HS-27A (cell line): ENCODE results near the gene MMP25.
"Not testable (repeated sequence)": the region's sequence is repeated elsewhere in the genome, so short reads cannot be mapped to it uniquely, and the experiment has no call there.

Source experiments
- DNase-seq: peaks from one replicate; pipeline ENCODE4 v3.0.0-alpha.2; 2012; ENCODE audit warnings: low read depth, missing footprints

The MMP25 gene

GRCh38 chr16:3073448-3073847, 27.1 kb downstream of the MMP25 start:
- DNase-seq, result no peak

DNA sequence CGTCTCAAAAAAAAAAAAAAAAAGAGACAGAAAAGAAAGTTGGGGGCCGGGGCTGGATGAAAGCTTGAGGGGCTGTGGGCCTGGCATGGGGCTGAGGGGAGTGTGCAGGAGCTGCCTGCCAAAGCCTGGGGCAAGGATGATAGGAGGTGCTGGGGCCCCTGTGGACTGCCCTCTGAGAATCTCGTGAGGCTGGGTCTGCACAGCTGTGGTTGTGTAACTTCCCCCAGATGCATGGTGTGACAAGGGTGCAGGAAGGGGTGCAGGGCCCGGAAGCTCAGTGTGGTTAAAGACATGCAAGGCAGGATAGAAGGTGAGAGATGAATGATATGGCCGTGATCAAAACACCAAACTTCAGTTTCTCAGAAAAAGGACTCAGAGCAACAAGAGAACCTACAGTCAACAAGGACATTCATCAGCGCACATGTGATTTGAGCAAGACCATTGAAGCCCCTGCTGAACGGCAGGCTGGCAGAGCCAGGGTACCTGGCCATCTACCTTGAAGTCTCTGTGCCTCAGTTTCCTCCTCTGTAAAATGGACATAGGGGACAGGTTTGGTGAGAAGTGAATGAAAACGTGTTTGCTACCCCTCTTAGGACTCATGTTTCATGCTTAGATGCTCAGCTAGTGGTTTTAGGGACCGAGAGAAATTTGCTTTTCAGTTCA, 28.6 kb downstream of the MMP25 start:
- no peak for DNase-seq

DNA sequence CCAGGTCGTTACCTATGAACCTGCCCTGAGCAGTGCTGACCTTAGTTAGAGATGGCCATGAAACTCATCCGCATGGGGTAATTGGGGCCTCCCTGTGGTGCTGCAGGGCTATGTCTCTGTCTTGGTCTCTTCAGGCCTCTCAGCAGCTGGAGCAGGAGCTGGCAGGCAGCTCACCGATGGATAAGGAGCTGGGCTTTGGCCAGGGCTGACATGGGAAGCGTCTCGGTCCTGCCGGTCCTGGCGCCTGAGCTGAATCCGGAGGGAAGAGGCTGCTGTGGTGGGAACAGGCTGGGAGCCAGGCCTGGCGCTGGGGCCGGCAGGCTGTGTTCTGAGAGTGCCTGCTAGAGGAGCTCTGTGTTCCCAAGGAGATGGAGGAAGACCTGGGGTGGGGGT, 29.2 kb downstream of the MMP25 start:
- DNase-seq, result no peak

DNA sequence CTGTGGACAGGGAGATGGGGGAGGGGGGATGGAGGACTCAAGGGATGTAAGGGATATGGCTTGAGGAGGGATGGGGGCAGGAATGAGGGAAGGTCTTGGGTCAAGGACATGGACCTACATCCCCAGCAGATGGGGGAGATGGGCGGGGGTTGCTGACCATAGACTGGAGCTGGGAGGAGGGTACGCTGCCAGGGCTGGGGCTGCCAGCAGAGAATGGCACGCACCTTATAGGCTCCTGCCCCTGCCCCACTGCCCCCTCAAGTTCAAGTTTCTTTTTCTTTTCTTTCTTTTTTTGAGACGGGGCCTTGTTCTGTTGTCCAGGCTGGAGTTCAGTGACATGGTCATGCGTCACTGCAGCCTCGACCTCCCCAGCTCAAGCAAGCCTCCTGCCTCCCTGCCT, 29.6 kb downstream of the MMP25 start:
- not testable (repeated sequence) for DNase-seq

DNA sequence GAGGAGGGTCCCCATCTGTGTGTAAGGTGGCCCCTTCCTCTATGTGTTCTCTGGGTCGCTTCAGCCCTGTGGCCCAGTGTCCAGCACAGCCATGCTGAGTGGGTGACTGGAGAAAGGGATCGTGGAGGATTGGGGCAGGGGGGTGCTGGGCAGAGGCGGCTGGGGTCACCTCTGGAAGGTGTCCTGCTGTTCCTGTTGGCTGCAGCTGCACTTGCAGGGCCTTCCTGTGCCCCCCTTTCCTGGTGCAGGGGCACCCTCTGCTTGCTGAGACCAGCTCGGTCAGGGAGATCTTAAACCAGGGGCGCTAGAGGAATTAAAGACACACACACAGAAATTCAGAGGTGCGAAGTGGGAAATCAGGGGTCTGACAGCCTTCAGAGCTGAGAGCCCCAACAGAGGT, 30.2 kb downstream of the MMP25 start:
- DNase-seq, result no peak

DNA sequence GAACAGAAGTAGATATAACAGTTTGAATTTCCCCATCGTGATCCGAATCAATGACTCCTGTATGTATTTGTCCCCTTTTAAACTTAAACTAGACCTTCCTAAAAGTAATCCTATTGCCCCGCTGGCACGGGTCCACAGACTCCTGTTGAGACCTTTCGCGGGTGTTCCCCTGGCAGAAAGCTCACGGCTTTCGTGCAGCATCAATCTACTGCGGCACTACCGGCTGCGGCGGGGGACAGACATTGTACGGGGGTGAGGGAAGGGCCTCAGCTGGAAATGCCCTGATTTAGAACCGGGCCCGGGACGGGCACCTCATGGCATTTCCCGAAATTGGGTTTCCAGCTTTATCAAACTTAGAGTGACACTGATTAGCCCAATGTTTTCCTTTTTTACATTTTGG, 33.7 kb downstream of the MMP25 start:
- DNase-seq, result no peak

DNA sequence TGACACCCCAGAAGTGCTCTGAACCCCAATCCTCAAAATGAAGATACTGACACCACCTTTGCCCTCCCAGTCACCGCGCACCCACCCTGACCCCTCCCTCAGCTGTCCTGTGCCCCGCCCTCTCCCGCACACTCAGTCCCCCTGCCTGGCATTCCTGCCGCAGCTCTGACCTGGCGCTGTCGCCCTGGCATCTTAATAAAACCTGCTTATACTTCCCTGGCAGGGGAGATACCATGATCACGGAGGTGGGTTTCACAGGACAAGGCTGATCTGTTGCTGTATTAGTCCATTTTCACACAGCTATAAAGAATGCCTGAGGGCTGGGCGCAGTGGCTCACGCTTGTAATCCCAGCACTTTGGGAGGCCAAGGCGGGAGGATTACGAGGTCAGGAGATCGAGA, 35.6 kb downstream of the MMP25 start:
- DNase-seq, result not testable (repeated sequence)

DNA sequence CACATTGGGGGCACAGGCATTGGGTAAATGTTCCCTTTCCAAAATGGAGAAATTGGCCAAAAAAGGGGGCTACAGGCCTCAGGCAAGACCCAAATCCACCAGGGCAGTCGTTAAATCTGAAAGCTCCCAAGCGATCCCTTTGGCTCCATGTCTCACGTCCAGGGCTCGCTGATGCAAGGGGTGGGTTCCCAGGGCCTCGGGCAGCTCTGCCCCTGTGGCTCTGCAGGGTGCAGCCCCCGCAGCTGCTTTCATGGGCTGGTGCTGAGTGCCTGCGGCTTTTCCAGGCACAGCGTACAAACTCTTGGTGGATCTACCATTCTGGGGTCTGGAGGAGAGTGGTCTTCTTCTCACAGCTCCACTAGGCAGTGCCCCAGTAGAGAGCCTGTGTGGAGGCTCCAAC, 37.0 kb downstream of the MMP25 start:
- DNase-seq, result not testable (repeated sequence)

- DNase-seq, result no peak
Measured at GRCh38 chr16:3084491-3084890, 38.1 kb downstream of the MMP25 start.

DNA sequence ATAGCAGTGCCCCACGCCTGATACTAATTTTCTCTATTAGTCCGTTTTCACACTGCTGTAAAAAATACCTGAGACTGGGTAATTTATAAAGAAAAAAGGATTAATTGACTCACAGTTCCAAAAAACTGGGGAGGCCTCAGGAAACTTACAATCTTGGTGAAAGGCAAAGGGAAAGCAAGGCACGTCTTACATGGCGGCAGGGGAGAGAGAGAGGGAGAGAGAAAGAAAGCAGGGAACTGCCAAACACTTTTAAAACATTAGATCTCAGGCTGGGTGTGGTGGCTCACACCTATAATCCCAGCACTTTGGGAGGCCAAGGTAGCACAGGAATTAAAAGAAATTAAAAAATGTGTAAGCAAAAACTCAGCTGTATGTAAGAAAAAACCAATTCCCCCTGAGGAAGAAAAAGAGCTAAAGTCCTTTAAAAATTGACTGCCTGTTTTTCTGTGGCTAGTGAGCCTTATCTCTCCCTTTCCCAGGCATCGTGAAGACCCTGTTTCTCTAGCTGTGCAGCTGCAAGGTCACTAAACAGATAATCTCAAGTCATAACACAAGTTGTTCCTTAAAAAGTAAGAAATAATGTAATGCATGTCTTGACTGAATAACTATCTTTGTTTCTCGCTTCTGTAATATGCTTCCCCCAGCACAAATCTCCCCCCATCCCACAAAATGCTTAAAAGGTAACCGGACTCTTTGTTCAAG, 38.8 kb downstream of the MMP25 start:
- DNase-seq, result no peak

- DNase-seq, result no peak
Measured at GRCh38 chr16:3085868-3086595, 39.7 kb downstream of the MMP25 start.

- no peak for DNase-seq
Measured at GRCh38 chr16:3086596-3087242, 40.4 kb downstream of the MMP25 start.

DNA sequence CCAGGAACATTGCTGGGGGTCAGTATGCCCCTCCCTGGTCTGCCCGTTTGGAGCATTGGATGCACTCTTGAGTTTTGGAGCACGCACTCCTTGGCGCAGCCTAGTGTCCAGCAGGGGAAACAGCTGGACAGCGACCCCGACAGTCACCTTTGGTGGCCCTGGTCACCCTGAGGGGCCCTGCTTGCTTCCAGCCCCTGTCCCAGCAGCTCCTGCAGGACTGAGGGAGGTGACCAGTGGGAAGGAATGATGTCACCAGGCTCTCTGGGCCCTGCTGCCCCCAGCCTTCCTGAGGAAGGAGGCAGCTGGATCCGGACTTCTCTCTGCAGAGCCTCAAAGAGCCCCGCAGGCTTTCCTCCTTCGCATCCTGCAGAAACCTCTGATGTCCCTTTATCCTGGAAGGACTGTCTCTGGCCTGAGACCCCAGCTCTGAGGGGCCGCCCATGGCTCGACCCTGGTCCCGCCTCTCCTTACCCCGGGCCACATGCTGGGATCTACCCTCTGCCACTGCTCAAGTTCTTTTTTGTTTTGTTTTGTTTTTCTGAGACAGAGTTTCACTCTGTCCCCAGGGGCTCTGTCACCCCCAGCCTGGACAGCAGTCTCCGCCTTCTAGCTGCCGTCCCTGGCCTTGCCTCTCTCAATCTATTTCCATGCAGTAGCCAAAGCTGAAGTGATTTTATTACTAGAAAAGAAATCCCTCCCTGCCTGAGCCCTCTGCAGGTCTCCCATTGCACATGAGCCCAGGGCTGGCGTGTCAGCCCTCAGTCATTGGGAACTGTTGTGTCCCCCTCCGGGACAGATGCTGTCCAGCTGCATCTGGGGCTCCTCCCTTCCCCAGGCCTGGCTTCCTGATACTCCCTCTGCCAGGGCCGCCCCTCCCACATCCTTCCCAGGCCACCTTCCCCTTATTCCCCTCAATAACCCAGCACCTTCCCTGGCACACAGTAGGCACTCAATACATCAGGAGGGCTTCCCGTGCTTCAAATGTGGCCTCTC, 41.2 kb downstream of the MMP25 start:
- no peak for DNase-seq

- no peak for DNase-seq
Measured at GRCh38 chr16:3088450-3088849, 42.1 kb downstream of the MMP25 start.

GRCh38 chr16:3088925-3089716, 42.8 kb downstream of the MMP25 start:
- no peak for DNase-seq

DNA sequence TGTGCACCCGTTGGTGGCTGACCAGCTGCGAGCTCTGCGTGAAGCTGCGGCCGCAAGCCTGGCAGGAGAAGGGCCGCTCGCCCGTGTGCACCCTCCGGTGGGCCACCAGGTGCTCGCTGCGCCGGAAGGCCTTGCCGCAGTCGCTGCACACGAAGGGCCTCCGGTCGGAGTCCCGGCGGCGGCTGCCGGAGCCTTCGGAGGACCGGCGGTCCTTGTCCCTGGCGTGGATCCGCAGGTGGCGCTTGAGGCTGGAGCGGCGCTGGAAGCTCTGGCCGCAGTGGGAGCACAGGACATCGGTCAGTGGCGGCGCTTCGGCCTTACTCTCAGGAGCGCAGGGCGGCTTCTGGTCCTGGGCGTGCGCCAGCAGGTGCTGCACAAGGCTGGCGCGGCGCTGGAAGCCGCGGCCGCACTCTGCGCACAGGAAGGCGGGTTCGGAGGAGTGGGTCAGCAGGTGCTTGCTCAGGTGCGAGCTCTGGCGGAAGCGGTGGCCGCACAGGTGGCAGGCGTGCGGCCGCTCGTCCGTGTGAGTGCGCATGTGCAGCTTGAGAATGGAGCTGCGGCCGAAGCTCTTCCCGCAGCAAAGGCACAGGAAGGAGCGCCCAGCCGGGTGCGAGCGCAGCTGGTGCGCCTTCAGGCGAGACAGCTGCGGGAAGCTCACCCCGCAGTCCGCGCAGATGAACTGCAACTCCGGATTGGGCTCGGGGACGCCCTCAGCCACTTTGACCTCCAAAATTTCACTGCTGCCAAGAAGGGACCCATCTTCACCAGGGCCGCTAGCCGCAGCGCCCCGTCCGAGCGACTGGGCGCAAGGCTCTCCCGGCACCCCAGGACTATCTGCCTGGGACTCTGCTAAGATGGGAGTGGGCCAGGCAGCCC, 43.6 kb downstream of the MMP25 start:
- no peak for DNase-seq

- no peak for DNase-seq
Measured at GRCh38 chr16:3091551-3091950, 45.2 kb downstream of the MMP25 start.

- DNase-seq, result no peak
Measured at GRCh38 chr16:3092501-3092941, 46.2 kb downstream of the MMP25 start.

GRCh38 chr16:3094289-3095027, 48.1 kb downstream of the MMP25 start:
- no peak for DNase-seq
